ENCODE results near the gene NKTR.

GRCh38 chr3:42582474-42583070 lies 17.9 kb upstream of the NKTR start:
- no peak for TF ChIP-seq ZNF746 (CRISPR knock-in tag; IDR thresholded peaks at IDR 0.05)
- TF ChIP-seq JUND (CRISPR knock-in tag; IDR thresholded peaks at IDR 0.05) = no peak
